SU-DHL-6 (cell line): ENCODE measurements around the gene GRAP2.

Experiments used
- H2AFZ ChIP-seq: fragments of 200-600 bp; sonication (generic); 2 replicates; pipeline ENCODE4 v1.6.1; 2014; ENCODE audit warnings: low read depth, mild to moderate bottlenecking, moderate library complexity, mixed read lengths, antibody characterized with exemption, low read length; ENCODE audit not compliant: severe bottlenecking
- H3F3A ChIP-seq: fragments of 200-600 bp; shearing (Covaris generic); 2 replicates; pipeline ENCODE4 v1.6.0; 2016; ENCODE audit warnings: antibody characterized with exemption, mild to moderate bottlenecking; ENCODE audit not compliant: insufficient read depth
- H3K27ac ChIP-seq: fragments of 200-600 bp; sonication (generic); 2 replicates; pipeline ENCODE4 v1.5.1; 2016; ENCODE audit warnings: low read depth, mild to moderate bottlenecking, low read length, moderate library complexity, mixed read lengths
- H3K27me3 ChIP-seq: fragments of 200-600 bp; sonication (generic), shearing (Covaris generic); 2 replicates; pipeline ENCODE4 v1.6.0; 2014; ENCODE audit warnings: mild to moderate bottlenecking, low read length
- H3K36me3 ChIP-seq: fragments of 200-600 bp; sonication (generic); 2 replicates; pipeline ENCODE4 v1.6.1; 2014; ENCODE audit warnings: mild to moderate bottlenecking, low read length, mixed read lengths
- H3K4me2 ChIP-seq: fragments of 300-600, 200-600 bp; shearing (Covaris generic), sonication (generic); 2 replicates; pipeline ENCODE4 v1.6.0; 2014; ENCODE audit warnings: low read length, low read depth, mild to moderate bottlenecking; ENCODE audit not compliant: poor library complexity, severe bottlenecking
- H3K4me3 ChIP-seq: fragments of 200-600 bp; sonication (generic); 2 replicates; pipeline ENCODE4 v1.5.1; 2014; ENCODE audit warnings: antibody characterized with exemption, low read length, mild to moderate bottlenecking, mixed read lengths; ENCODE audit not compliant: insufficient read depth, poor library complexity, severe bottlenecking
- H3K79me2 ChIP-seq: fragments of 200-600 bp; sonication (generic); 2 replicates; pipeline ENCODE4 v1.6.1; 2014; ENCODE audit warnings: mild to moderate bottlenecking, low read length, moderate library complexity; ENCODE audit not compliant: insufficient read depth
- H3K9ac ChIP-seq: fragments of 200-600 bp; sonication (generic); 2 replicates; pipeline ENCODE4 v1.7.0; 2014; ENCODE audit warnings: mild to moderate bottlenecking, low read length
- H3K9me2 ChIP-seq: fragments of 200-600 bp; sonication (generic); replicated peaks from 2 replicates; pipeline ENCODE4 v1.6.1; 2014; ENCODE audit warnings: low read length; ENCODE audit not compliant: insufficient read depth
- H3K9me3 ChIP-seq: fragments of 200-600 bp; sonication (generic); 2 replicates; pipeline ENCODE4 v1.6.1; 2014; ENCODE audit warnings: low read length, mixed read lengths; ENCODE audit not compliant: insufficient read depth
- H4K20me1 ChIP-seq: fragments of 200-600 bp; sonication (generic); 2 replicates; pipeline ENCODE4 v1.6.1; 2014; ENCODE audit warnings: low read depth, mild to moderate bottlenecking, antibody characterized with exemption, low read length, moderate library complexity, mixed read lengths
- CTCF ChIP-seq: fragments of 200-600 bp; sonication (generic); IDR thresholded peaks from one replicate; pipeline ENCODE4 v1.5.1; 2017; ENCODE audit warnings: antibody characterized with exemption, mild to moderate bottlenecking, low read length, moderate library complexity; ENCODE audit not compliant: insufficient read depth, poor library complexity, severe bottlenecking
- EZH2phosphoT487 ChIP-seq: fragments of 200-600 bp; sonication (generic), shearing (Covaris generic); conservative IDR thresholded peaks from 2 replicates; pipeline ENCODE4 v1.6.1; 2018; ENCODE audit warnings: mild to moderate bottlenecking, antibody characterized with exemption, low read length, moderate library complexity, mixed read lengths

Gene GRAP2

DNA sequence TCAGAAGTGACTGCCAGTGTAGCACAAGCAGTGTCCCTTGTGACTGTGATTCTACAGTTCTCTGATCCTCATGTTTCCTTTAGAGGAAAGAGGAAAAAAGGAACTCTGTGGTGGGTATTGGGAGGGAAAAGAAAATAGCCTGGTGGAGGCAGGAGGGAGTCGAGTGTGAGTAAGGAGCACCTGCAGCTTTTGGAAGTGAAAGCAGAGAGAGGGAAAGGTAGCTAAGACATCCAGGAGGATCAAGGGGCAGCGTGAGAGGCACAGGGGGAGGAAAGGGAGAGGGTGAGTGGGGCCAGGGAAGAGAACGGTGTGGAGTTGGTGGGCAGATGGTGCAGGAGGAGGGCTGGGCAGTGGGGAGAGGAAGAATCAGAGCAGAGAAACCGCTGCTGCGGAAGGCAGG lies 71.8 kb downstream of the GRAP2 start:
- TF ChIP-seq EZH2phosphoT487, result no peak
- TF ChIP-seq CTCF, result no peak
- Histone ChIP-seq H2AFZ (no peak overlapping the region), H3K4me3 (no peak overlapping the region), H3K27me3 (no peaks in the 10 kb centered on the region), H3K9ac (no peak overlapping the region), H3K36me3 (no peaks in the 10 kb centered on the region), H3K4me2 (no peak overlapping the region), H3K79me2 (no peaks in the 10 kb centered on the region), H3K9me3 (no peaks in the 10 kb centered on the region), H3K27ac (no peak overlapping the region), H4K20me1 (no peaks in the 10 kb centered on the region), H3K9me2 (no peaks in the 10 kb centered on the region), H3F3A (no peaks in the 10 kb centered on the region)

GRCh38 chr22:39973656-39974055 lies 72.8 kb downstream of the GRAP2 start:
- H3K27me3 ChIP-seq, result no peaks in the 10 kb centered on the region
- TF ChIP-seq CTCF (no peak), EZH2phosphoT487 (no peak)
- H3K9ac ChIP-seq, result no peak overlapping the region
- H3K4me3 ChIP-seq, result no peak overlapping the region
- H2AFZ ChIP-seq, result no peak overlapping the region
- H3K27ac ChIP-seq, result no peak overlapping the region
- no peaks in the 10 kb centered on the region for H3K9me2 ChIP-seq
- H3F3A ChIP-seq, result no peaks in the 10 kb centered on the region
- H3K4me2 ChIP-seq, result no peak overlapping the region
- no peaks in the 10 kb centered on the region for H3K9me3 ChIP-seq
- no peaks in the 10 kb centered on the region for H3K36me3 ChIP-seq
- H3K79me2 ChIP-seq, result no peaks in the 10 kb centered on the region
- H4K20me1 ChIP-seq, result no peaks in the 10 kb centered on the region

- Histone ChIP-seq H3K79me2 (no peaks in the 10 kb centered on the region), H3K27me3 (no peaks in the 10 kb centered on the region)
These were observed 73.2 kb downstream of the GRAP2 start for GRCh38 chr22:39974065-39974464.

More at GRCh38 chr22:39974065-39974464, 73.2 kb downstream of the GRAP2 start:
- no peaks in the 10 kb centered on the region for H4K20me1 ChIP-seq
- TF ChIP-seq EZH2phosphoT487 (no peak), CTCF (no peak)
- no peaks in the 10 kb centered on the region for H3K9me3 ChIP-seq
- no peak overlapping the region for H3K27ac ChIP-seq
- no peak overlapping the region for H2AFZ ChIP-seq
- H3K9me2 ChIP-seq, result no peaks in the 10 kb centered on the region
- H3K9ac ChIP-seq, result no peak overlapping the region
- H3K4me2 ChIP-seq, result no peak overlapping the region
- no peaks in the 10 kb centered on the region for H3K36me3 ChIP-seq
- no peak overlapping the region for H3K4me3 ChIP-seq
- no peaks in the 10 kb centered on the region for H3F3A ChIP-seq
